HG02759 (cell line): ENCODE measurements around the gene IRAG1.

ENCODE experiments used
- ATAC-seq: cut with Tn5 transposase; IDR thresholded peaks from one replicate; pipeline ENCODE4 v1.9.1; 2021; ENCODE audit warnings: mild to moderate bottlenecking, moderate library complexity; ENCODE audit not compliant: unreplicated experiment

The IRAG1 gene

DNA sequence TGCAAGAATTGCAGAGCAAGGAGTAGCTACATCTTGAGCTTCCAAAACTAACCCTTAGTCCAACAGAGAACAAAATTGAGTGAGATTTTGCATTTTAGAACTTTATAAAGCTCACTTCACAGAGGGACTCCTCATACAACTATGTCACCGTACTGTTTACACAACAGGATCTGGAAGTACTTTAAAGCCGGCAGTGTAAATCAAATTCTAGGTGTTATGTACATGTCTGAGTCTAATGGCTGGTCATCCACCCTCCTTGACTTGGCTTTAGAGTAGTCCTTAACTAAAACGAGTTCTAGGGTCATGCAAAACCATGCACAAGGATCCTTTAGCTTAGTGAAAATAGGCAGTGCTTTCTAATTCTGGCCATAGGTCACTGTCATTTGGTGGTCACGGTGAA, 23.5 kb downstream of the IRAG1 start:
- ATAC-seq: no peak

DNA sequence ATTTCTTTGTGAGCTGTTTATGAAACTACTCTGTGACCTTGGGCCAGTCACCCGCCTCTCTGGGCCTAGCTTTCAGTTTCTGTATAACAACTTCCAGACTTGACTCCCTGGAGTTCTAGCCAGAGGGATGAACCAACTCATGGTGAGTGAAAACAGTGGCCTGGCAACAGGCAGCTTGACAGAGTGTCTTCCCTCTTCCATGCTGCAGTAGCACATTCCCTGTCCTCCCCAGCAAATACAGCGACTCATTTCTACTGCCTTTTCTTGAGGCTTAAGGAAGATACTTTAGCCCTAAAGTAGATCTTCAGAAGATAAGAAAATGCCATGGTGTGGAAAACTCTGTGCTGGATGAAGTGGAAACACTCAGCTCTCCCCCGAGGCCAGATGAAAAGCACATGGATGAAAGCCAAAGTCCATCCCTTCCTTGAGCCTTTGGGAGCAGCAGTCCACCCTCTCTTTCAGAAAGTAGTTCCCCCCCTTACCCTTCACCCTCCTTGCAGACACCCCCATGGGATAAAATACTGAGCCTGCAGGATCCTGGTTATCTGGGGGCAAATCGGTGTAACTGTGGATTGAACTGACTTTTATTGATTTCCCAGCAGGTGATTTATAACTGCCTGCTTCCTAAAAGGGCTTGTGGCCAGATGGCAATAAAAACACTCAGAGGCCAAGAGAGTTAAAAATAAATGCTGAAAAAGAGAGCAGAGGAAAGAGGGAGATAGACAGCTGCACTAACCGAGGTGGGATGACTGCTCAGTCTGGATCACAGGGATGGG, 24.1 kb downstream of the IRAG1 start:
- no peak for ATAC-seq

DNA sequence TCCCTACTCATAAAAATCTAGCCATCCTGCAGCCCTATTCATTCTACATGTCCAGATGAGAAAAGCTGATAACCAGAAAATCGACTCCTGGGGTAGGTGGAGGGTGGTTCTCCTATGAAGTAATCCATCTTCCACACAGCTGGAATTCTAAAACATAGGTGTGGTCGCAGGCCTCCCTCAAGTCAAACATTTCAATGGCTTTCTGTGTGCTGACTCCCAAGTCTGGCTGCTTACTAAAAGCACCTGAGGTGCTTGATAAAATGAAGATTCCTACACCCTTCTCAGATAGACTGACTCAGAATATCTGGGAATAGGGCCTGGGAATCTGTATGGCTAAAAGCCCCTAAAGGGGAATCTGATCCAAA, 26.1 kb downstream of the IRAG1 start:
- no peak for ATAC-seq

DNA sequence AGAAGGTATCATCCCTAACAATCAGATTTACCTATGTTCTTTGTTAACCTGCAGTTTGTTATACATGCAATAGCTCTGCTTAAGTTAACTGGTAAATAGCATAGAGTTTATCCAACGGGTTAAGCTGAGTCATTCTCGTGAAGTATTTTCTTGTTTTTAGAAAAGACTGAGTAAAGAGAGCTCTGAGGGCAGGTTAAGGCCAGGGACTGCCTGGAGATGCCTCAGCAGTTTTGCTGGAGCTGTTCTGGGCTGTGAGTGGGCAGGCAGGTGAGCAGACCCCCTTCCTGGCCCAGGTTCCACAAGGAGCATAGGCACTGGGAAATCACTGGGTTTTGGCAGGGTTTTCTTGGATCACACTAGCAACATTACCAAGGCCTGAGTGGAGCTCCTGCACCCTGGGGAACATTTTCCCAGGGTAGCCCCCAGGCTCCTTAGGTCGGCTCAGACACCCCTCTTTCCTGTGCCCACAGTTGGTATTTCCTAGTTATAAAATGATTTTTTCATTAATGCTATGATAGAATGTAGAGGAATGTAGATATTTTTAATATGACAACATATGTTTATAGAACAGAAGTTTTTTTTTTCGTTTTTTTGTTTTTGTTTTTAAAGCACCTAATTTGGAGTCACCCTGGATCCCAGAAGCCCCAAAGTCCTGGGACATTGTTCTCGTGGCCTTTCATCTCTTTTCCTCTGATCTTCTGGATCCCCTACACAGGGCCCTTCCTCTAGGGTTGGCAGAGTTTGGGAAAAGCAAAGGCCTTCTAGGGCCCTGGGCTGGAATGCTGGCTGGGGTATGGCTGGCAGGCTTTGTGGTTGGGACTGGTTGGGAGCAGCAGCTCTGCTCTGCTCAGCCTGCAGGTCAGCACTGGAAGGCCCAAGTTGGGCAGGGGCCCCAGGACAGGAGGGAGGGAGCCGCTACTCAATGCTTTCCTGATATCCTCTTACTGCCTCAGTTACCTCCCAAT, 26.7 kb downstream of the IRAG1 start:
- ATAC-seq: no peak

DNA sequence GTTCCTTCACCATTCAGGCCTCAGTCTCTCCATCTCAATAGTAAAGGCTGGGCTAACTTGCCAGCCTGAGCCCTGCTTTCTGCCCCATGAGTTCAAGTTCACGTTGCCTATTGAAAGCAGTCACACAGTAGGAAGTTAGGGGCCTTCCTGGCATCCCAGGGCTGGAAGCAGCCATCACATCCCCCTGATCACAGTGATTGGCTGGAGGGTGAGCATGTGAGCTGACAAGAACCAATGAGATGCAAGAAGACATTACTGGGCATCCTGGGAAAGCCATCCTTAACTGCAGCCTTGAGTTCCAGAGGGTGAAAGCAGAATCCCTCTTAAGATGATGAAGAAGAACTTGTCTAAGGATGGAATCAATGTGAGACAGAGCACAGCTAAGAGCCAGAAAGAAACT, 29.1 kb downstream of the IRAG1 start:
- ATAC-seq: no peak

DNA sequence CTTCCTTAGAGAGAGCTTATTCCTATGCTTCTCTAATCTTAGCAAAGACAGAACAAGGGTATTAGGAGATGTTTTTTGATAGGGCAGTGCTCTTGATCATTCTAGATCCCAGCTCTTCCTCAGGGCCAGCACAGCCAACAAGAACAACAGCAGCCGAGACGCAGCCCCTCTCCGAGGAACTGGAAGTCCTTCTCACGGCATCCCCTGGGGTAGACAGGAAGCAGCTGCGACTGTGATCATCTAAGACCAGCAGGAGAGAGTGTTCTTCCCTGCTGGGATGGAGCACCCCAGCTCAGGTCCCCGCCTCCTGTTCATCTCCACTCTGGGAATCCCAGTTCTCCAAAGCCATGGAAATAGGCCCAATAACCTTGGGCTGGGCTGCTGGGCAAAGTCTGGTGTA, 29.6 kb downstream of the IRAG1 start:
- ATAC-seq: no peak

DNA sequence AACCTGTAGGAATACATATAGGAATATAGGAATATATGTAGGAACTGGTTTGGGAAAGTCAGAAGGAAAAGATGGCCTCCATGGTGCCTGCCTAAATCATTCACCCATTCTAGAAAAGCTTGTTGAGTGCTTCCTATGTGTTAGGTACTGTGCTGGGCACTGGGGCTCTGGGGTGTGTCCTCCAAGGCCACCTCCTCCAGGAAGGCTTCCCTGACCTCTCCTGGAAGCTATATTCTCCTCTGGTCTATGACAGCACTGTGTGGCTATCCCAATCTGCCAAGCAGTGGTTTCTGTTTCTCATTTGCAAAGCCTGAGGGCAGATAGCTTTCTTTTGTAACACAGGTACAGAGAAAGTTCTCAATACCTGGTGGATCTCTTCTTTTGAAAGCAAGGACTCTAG, 30.2 kb downstream of the IRAG1 start:
- no peak for ATAC-seq

DNA sequence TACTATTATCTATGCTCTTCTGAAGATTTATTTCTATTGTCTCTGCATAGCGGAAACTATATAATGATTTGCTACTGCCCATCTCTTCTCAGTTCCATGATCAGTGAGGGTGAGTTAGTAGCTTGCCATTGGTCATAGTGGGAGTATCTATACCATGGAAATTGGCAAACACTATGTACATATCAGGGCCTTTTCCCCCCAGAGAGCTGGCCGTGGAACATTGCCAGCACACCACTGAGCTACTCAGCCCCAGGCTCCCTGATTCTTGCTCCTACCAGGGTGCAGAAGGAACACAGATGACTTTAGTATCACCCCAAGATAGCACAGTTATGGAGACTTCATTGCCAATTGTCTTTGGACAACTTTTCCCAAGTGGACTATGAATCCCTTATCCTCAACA, 33.2 kb downstream of the IRAG1 start:
- no peak for ATAC-seq

DNA sequence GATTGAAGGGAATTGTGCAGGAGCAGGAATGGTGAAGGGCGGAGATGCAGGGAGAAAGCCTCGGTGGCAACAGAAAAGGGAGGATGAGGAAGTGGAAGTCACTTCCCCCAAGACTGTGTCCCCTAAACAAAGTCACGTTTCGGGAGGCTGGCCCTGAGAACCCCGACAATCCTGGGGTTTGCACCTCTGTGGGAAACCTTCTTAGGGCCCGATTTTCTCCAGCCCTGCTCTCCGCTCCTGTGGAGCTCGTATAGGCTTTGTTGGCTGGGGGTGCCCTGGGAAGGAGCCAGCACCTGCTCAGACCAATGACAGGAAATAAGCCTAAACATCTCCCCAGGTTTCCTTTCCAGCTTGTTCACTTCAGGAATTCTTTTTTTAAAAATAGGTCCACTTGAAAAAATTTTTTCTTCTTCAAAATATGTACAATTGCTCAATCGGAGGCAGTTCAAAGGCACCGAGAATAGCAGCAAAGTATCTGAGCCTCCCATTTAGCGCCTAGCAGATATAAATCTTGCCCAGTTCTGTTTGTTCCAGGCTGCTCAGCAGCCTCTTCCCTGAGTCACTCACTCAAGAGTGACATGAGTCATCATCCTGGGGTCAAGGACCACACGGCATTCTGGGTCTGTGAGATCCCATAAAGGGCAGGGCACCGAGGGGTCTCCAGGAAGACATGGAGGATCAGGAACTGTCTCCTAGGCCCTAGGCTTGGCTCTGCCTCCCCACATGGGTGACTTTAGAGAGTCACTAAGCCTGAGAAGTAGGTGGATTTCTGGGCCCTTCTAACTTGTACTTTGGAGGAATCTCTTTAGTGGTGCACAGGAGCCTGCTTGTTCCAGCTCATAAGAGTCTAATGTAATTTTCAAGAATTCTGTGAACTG, 34.0 kb downstream of the IRAG1 start:
- ATAC-seq: no peak

DNA sequence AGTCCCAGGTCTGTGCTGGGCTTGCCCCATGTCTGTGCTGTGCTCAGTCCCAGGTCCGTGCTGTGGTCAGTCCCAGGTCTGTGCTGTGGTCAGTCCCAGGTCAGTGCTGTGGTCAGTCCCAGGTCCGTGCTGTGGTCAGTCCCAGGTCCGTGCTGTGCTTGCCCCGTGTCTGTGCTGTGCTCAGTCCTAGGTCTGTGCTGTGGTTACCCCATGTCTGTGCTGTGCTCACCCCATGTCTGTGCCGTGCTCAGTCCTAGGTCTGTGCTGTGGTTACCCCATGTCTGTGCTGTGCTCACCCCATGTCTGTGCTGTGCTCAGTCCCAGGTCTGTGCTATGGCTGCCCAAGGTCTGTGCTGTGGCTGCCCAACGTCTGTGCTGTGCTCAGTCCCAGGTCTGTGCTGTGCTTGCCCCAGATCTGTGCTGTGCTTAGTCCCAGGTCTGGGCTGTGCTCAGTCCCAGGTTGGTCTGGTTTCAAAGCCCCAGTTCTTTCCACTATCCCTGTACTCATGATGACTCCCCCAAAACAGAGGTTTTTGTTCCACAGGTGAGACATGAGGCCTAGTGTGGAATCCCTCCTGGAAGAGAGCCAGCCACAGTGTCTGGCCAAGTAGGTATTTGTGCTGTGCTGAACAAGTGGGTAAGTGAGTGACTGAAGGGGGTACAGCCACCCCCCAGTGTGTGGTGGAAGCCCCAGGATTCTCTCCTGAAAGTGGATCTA, 34.8 kb downstream of the IRAG1 start:
- ATAC-seq: no peak

DNA sequence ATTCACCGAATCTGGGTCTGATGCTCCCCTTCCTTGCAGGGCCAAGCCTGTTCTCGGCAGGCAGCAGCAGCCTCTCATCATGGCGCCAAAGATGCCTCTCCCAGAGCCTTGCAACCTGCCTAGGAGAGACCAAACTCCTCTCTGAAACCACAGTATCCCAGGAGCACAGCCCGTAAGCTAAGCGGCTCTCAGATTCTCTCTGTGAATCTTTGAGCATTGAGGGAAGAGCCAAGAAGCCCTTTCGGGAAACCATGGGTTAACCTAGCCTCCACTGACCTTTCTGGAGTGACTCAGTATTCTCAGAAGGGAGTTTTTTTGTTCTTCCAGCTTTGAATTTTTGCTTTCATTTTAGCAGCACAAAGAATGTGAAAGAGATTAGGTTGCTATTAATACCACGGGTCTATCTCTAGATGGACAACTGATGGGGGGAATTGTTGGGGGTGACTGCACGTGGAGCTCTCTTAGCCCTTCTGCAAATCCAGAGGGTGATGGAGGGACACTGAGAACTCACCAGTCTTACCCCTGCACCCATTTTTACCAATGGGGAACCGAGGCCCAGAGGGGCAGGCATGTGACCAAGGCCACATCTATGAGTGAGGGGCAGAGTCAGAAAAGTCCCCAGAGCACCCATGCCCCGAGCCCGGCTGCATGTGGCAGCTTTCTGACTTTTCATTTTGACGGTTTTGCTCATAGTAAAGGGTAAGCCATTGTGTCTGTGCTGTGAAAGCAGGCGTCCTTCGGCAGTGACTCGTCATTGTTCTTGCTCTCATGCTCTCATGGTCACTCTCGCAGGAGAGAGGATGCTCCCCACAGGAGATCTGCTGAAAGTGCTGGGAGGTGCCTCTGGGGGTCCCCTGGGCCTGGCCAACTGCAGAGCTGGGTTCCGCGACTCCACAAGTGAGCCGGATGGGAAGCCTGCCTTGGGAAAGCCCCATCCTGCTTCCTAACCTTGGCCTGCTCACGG, 36.0 kb downstream of the IRAG1 start:
- ATAC-seq: peak; percentile 62

DNA sequence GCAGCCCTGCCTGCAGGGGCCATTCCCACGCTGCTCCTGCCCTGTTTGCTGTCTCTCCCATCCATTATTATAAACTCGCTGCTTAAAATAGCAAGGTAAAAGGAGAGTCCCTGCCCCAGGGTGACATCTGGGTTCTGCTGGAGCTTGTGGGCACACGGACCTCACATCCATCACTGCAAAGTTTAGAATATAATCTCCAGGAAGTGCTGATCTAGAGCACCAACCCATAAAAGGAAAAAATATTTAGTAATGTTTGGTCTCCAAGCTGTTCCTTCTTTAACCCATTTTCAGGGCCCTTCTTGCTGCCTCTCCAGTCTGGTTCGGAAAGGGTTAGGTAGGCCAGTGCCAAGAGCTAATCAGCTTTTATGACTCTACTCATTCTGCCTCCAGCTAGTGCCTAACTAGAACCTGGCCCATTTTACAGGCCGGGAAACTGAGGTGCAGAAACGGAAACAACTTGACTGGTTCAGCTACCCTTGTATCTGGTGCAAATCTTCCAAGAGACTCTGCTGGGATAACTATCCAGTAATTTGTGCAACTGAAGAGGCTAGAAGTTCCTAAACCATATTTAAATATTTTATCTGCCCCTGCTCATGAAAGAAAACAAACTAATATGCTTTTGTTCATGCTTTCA, 37.5 kb downstream of the IRAG1 start:
- ATAC-seq: no peak

DNA sequence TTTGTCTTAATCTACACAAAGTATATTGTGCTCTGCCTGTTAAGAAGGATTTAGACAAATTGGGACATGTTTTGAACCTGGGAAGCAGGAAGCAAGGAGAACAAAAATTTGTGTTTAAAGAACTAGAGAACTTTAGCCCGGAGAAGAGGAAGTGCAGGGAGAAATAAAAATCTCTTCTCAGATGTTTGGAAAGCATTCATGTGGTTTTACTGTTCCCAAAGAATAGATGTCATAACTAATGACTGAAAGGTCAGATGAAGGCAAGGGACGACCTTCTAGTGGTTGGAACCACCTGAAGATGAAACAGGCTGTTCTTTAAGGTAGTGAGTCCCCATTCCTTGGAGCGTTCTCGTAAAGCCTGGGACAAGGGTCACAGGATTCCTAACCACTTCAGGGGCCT, 38.3 kb downstream of the IRAG1 start:
- no peak for ATAC-seq

DNA sequence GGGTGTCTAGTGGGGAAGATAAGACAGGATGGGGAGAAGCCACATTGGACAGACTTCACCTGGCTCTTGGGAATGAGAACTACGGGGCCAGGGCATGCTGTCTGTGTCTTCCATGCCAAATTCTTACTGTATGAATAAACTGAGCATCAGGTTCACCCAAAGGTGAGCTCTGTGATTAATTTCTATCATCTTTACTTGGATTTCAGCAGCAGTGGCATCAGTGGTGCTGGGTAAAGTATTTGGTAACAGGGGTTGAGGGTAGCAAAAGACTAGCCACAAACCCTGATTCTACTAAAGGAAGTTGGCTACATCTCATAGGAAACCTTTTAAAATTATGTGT, 38.8 kb downstream of the IRAG1 start:
- no peak for ATAC-seq

DNA sequence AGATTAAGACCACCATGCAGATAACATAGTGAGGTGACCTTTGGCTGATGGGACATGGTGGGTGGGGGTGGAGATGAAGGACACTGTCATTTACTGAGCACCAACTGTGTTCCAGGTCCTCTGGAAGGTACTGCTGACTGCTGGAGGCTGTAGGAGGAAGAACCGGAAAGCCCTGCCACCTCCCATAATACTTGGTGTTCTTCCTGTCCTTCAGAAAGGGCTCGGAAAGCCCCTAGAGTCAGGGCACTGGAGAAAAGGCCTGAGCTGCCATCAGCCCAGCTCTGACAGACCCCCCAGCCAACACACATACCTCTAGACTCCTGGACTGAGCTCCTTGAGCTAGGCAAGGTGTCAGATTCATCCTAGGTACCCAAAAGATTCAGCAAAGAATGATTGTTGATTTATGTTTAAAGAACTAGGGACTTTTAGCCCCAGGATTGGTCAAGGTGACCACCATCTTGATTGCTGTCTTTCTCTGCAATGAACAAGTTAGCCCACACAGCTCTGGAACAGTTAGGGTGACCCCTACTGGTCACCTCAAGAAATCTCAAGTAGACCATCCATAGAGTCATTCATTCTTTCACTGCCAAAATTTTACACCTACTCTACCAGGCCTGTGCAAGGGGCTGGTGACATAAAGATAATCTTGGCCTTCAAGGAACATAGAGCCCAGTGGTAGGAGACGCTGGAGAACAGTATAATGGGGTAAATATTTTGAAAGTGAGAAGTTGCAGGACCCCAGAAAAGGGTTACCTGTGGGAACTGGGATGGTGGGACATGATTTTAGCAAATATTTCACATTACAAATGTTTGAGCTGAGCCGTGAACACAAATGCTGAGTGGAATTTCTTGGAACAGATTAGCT, 39.4 kb downstream of the IRAG1 start:
- ATAC-seq: peak; percentile 47

DNA sequence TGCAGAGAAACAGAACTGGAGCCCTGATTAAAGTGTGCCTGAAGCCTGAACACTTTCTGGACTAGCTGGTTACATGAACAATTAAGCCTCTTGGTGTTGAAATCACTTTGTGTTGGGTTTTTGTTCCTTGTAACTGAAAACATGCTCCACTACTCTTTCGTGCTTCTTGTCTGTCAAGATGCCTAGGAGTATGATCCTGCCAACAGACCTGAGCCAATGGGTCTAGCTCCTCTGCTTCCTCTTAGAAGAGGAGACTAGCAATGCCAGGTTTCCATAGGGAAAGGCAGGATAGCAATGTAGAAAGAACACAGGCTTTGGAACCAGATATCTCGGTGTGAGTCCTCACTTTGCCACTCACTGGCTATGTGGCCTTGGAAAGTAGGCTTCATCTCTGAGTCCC, 40.3 kb downstream of the IRAG1 start:
- no peak for ATAC-seq

DNA sequence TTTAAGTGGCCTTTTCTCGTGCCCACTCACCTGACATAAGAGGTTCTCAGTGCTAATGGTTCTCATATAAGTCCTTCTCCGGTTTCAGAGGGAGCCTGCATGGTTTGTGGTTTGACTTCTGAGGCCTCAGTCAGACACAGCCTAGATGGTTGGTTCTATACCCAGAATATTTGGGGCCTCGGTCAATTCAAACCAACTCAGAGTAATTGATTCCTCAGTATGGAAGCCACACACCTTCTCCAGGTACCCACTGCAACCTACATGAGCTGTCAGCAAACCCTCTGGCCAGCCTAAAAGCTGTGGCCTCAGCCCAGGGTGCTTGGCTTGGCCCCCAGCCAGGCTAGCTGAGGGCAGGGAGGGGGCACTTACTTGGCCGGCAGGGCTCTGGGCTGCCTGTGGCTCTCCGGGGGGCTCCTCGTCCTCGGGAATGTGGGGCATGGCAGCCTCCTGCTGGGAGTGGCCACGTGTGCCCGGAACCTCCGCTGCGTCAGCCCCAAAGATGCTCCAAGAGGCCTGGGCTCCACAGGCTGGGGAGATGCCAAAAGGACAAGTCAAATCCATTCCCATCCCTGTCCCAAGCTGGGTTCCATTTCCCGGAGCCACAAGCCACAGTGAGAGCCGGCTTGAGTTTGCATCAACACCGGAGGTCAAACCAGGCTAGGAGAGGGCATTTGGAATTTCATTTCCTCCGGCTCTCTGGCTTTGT, 41.7 kb downstream of the IRAG1 start:
- no peak for ATAC-seq

DNA sequence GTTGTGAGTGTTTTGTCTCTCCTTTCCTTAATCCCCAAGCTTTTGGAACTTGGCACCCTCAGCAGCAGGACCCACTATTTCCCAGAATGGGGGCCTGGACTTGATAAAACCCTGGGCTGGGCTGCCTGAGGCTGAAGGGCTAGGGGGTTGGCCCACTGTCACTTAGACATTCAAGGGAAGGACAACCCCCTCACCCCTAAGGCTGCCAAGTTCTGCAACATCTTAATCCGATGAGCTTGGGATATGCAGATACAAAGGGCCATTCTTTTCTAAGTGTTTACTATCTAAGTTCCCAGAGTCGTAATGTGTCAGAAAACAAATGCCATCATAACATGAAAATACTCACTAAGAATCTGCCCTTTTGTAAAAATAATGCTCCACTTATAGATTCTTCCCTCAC, 42.9 kb downstream of the IRAG1 start:
- no peak for ATAC-seq
